ENCODE results near the gene CYP3A5.

The CYP3A5 gene

DNA sequence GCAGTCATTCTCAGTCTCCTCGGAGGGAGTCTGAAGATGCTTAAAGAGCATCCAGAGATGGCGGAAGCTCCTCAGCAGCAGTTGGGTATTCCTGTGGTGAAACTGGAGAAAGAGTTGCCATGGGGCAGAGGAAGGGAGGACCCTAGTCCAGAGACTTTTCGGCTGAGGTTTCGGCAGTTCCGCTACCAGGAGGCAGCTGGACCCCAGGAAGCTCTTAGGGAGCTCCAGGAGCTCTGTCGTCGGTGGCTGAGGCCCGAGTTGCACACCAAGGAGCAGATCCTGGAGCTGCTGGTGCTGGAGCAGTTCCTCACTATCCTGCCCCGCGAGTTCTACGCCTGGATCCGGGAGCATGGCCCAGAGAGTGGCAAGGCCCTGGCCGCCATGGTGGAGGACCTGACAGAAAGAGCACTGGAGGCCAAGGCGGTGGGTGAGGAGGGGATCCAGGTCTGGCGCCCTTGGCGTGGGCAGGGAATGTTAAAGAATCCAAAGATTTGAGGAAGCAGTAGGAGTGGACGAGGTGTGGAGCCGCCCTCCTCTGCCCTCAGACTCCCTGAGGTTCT lies 60.1 kb downstream of the CYP3A5 start:
- H3K4me3 ChIP-seq: no peak overlapping the region
- no peak overlapping the region for H3K27ac ChIP-seq

DNA sequence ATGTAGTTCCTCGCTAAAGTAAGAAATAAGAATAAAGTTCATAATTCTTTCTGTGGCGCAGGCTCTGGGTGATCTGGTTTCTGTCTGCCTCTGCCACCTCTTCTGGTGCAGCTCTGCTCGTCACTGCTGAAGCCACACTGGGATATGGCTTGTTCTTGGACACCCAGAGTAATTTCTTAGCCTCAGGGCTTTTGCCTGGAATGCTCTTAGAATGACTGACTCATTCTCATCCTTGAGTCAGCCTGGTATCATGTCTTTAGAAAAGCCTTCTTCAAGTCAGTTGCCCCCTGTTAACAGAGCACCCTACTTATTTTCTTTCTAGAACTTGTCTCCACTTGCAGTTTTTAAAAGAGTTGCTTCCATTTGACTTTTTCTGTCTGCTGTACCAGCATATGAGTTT lies 61.1 kb downstream of the CYP3A5 start:
- no peak overlapping the region for H3K4me3 ChIP-seq

DNA sequence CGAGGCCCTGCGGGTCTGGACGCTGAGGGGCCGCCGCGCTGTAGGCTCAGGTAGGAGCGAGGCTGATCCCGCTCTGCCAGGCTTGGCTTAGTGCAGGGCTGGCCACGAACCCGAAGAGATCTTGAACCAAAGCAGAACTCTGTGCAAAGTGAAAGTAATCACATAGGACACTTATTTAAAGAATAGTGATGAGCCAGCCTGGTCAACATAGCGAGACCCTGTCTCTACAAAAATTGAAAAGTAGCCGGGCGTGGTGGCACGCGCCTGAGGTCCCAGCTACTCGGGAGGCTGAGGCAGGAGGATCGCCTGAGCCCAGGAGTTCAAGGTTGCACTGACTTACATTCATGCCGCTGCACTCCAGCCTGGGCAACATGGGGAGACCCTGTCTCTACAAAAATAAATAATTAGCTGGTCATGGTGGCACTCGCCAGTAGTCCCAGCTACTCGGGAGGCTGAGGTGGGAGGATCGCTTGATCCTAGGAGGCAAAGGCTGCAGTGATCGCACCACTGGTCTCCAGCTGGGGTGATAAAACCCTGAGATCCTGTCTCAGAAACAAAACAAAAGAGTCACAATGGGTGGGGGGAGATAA lies 62.5 kb downstream of the CYP3A5 start:
- Histone ChIP-seq H3K4me3 (peak overlapping the region; percentile 68 to 94 (median 83)), H3K27ac (peak overlapping the region; percentile 66 to 96 (median 88))

More for the DNA sequence above, 61.1 kb downstream of the CYP3A5 start:
- no peak overlapping the region for H3K27ac ChIP-seq

DNA sequence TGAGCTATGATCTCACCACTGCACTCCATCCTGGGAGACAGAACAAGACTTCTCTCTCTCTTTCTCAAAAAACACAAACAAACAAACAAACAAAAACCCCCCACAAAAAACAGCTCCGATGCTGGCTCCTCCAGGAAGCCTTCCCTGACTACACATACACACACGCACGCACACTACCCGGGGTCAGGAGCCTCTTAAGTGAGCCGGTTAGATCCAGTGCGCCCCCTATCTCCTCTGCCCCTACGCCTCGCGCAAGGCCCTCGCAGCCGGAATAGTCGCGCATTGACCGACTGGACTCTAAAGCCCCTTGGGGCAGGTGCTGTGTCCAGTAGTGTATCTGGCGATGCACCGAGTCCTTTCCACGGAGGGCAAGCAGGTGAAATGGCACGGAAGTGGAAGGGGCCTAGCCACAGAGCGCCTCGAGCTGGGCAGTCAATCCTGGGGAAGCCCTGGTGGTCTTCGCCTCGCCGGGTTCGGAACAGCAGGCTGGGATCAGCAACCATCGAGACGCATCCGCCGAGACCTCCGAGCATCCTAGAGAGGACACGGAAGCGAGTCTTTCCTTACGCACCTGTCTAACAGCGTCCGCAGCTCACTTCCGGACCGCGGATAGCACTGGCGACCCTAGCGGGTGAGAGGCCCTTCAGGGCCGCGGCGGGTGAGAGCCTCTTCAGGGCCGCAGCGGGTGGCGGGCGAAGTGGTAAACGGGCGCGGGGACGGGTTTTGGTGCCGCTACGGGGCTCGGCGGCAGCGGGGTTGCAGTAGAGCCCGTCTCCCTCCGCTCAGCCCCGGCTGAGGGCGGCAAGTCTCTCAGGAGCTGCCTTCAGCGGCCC lies 63.2 kb downstream of the CYP3A5 start, which contains the start of gene ZSCAN25:
TSS of gene ZSCAN25 (plus strand) at position 588 of the 833 bp plus-strand sequence. CDS start 2,661 bp downstream, outside the sequence.
- Histone ChIP-seq H3K27ac (peak within 1 kb of the TSS; percentile 66 to 96 (median 88)), H3K4me3 (peak within 1 kb of the TSS; percentile 68 to 94 (median 83))

DNA sequence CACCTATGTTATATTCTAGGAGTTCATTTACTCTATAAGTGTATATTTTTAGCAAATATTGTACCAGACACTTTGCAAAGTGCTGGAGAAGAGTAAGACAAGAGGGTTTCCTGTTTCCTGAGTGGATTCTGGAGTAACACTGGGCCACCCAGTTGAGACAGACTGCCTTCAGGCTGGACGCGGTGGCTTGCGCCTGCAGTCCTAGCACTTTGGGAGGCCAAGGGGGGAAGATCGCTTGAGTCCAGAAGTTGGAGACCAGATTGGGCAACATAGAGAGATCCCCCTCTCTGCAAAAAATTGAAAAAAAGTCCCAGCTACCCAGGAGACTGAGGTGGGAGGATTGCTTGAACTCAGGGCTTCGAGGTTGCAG lies 63.8 kb downstream of the CYP3A5 start:
- Histone ChIP-seq H3K27ac (peak overlapping the region in 1 of 21 experiments; percentile 93), H3K4me3 (peak overlapping the region in 6 of 7 experiments; percentile 68 to 94 (median 83))

DNA sequence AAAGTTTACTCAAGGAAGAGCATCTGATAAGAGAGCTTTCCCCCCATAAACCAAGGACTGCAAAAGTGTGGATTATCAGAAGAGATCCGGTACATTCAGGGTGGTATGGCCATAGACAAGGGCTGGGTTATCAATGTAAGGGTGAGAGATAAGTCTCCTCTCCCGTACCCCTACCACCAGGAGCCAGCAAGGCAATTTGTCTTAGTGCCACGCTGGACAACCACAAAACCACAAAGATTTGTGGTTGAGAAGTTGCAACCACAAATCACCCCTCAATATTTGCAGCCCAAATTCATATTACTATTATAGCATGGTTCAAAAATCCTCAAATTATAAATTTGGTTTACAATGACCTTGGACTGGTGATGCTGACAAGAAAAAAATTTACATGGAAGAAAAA lies 65.3 kb downstream of the CYP3A5 start:
- H3K27ac ChIP-seq: no peak overlapping the region
- H3K4me3 ChIP-seq: no peak overlapping the region

DNA sequence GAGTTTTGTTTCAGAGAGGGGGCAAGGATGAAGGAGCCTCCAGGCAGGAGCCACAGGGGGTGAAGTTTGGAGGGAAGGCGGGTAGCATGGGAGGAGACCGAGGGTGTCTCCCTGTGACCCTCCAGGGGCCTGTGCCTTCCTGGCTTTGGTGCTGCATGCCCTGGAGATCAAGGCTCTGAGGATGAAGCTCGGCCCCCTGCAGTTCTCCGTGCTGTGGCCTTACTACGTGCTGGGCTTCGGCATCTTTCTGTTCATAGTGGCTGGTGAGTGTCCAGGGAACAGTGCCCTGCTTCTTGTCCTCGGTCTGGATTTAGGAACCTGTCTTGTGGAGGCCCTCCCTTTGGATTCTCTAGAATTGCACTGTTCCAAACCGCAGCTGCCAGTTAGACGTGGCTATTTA lies 72.2 kb downstream of the CYP3A5 start:
- no peak overlapping the region for H3K27ac ChIP-seq
- H3K4me3 ChIP-seq: no peak overlapping the region

DNA sequence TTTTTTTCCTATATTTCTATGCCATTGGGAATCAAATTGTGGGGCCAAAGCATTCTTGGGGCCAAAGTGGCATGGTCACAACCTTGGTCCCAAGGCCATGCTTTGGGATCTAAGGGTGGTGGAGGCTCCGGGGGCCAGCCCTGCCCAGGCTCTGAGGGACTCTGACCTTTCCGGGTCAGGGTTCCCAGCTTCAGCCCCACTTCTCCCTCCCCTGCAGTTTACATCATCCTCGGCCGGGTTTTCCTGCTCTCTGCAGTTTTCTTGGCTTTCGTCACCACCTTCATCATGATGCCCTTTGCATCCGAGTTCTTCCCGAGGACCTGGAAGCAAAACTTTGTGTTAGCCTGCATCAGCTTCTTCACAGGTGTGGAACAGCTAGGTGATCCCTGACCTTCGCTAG lies 73.3 kb downstream of the CYP3A5 start:
- no peak overlapping the region for H3K4me3 ChIP-seq
- no peak overlapping the region for H3K27ac ChIP-seq

DNA sequence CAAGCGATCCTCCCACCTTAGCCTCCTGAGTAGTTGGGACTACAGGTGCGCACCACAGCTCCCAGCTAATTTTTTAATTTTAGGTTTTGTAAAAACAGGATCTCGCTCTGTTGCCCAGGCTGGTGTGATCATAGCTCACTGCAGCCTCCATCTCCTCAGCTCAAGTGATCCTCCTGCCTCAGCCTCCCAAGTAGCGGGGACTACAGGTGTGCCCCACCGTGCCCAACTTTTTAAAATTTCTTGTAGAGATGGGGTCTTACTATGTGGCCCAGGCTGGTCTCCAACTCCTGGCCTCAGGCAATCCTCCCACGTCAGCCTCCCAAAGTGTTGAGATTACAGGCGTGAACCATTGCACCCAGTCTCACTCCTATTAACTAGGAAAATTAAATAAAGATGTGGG lies 74.3 kb downstream of the CYP3A5 start:
- Histone ChIP-seq H3K27ac (no peak overlapping the region), H3K4me3 (no peak overlapping the region)

DNA sequence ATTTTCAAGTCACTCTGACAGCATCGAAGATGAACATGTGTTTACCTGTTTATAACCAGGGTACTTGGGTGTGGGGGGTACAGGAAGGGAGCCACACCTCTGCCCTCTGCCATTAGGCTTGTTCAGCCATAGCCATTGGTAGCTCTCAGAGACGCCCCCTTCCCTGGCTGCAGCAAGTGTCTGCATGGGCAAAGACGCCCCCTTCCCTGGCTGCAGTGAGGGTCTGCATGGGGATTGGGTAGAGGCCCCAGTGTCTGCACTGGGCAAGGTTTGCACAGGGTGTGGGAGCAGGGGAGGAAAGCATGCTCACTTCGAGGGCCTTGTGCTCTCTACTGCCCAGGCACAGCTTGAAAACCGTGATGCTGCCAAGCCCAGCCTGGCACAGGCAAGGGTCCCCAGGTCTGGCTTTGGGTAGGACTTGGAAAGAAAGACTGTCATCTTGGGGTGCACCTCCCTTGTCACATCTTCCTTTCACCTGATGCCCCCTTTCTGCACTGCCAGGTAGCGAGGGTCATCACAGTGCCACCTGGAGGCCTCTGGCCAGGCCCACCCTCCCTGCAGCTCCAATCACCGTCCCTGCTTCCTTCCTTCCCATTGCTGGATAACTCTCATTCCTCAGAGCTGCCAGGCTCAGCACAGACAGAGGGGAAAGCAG lies 78.0 kb downstream of the CYP3A5 start:
- no peak overlapping the region for H3K4me3 ChIP-seq

DNA sequence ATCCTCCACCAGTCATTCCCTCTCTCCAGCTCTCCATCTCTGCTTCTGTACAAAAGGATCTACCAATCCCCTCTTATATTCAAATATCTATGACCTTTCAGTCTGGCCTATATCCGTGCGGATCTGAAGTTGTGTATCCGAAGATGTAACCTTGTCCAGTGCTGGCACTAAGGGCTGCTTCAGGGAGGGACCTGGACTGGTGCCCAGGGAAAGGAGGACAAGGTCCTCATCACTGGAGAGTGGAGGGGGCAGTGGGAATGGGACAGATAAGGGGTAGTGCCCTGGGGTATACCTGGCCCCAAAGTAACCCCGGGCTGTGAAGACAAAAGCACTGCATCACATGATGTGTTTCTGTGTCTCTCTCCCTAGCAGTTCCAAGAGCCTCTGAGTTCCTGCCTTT lies 80.0 kb downstream of the CYP3A5 start:
- H3K27ac ChIP-seq: no peak overlapping the region
- H3K4me3 ChIP-seq: no peak overlapping the region

More for the DNA sequence above, 78.0 kb downstream of the CYP3A5 start:
- H3K27ac ChIP-seq: no peak overlapping the region
